CD14-positive monocyte (primary cell): ENCODE results near the gene GLIS2. TPM values are rescaled to one million over a fixed set of nuclear protein-coding genes. Genes with fewer than 3 reads are reported as not detected.

Source experiments
- DNase-seq, 3 donors: peaks; one replicate each; pipeline ENCODE4 v3.0.0-alpha.2; 2011 to 2022
- H2AFZ ChIP-seq: 2 replicates; pipeline ENCODE4 v1.6.0; 2012; ENCODE audit warnings: mild to moderate bottlenecking, low read depth, low read length, inconsistent platforms; ENCODE audit not compliant: insufficient read depth, poor library complexity, severe bottlenecking
- H3K27ac ChIP-seq, 2 donors: 1 replicate in 1 of 2; 2 replicates in 1 of 2; pipeline ENCODE4 v1.5.1; 2012 to 2013; ENCODE audit warnings: low read length in 2 of 2, control low read depth in 1 of 2, inconsistent platforms in 1 of 2, low read depth in 1 of 2, mild to moderate bottlenecking in 1 of 2
- H3K27me3 ChIP-seq, 2 donors: one replicate each; pipeline versions ENCODE4 v1.6.0 to v1.6.1; 2011 to 2013; ENCODE audit warnings: low read length in 2 of 2; ENCODE audit not compliant: control insufficient read depth in 2 of 2, insufficient read depth in 2 of 2
- H3K36me3 ChIP-seq, 2 donors: replicated peaks in 1 of 2; 1 replicate in 1 of 2; 2 replicates in 1 of 2; pipeline versions ENCODE4 v1.5.1 to v1.6.1; 2012 to 2013; ENCODE audit warnings: low read length in 2 of 2, control low read depth in 1 of 2, inconsistent platforms in 1 of 2, mild to moderate bottlenecking in 1 of 2; ENCODE audit not compliant: insufficient read depth in 2 of 2, control insufficient read depth in 1 of 2
- H3K4me1 ChIP-seq, 2 donors: 1 replicate in 1 of 2; 2 replicates in 1 of 2; pipeline versions ENCODE4 v1.5.1 to v1.6.1; 2012 to 2013; ENCODE audit warnings: low read length in 2 of 2, control low read depth in 1 of 2, inconsistent platforms in 1 of 2, mild to moderate bottlenecking in 1 of 2, moderate library complexity in 1 of 2; ENCODE audit not compliant: insufficient read depth in 2 of 2, control insufficient read depth in 1 of 2
- H3K4me2 ChIP-seq: replicated peaks from 2 replicates; pipeline ENCODE3; 2012; ENCODE audit warnings: low read length, moderate library complexity, mild to moderate bottlenecking; ENCODE audit not compliant: poor library complexity, severe bottlenecking; ENCODE audit errors: extremely low read depth
- H3K4me3 ChIP-seq, 3 experiments: fragments of 200-600 bp in 1 of 3; sonication (generic) in 1 of 3; replicated peaks in 1 of 3; 1 replicate in 2 of 3; 2 replicates in 1 of 3; pipeline ENCODE4 v1.5.1; 2011 to 2013; ENCODE audit warnings: low read length in 3 of 3, mild to moderate bottlenecking in 3 of 3, control low read depth in 2 of 3, low read depth in 2 of 3, inconsistent platforms in 1 of 3, moderate library complexity in 1 of 3
- H3K79me2 ChIP-seq: 2 replicates; pipeline ENCODE4 v1.6.0; 2012; ENCODE audit warnings: mild to moderate bottlenecking, control low read depth, inconsistent platforms, low read length, moderate library complexity; ENCODE audit not compliant: insufficient read depth
- H3K9ac ChIP-seq: 2 replicates; pipeline ENCODE4 v1.6.0; 2017; ENCODE audit warnings: low read length, mild to moderate bottlenecking; ENCODE audit not compliant: insufficient read depth, poor library complexity, severe bottlenecking
- H3K9me3 ChIP-seq, 2 donors: replicated peaks in 1 of 2; 1 replicate in 1 of 2; 2 replicates in 1 of 2; pipeline versions ENCODE4 v1.5.1 to v1.6.1; 2012 to 2013; ENCODE audit warnings: low read length in 2 of 2, control low read depth in 1 of 2; ENCODE audit not compliant: control insufficient read depth in 1 of 2, insufficient read depth in 1 of 2
- H4K20me1 ChIP-seq: 2 replicates; pipeline ENCODE4 v1.6.0; 2012; ENCODE audit warnings: mild to moderate bottlenecking, low read length, control low read depth, moderate library complexity; ENCODE audit not compliant: insufficient read depth
- H3K27ac Mint-ChIP-seq, 7 donors: one replicate each; pipeline ENCODE4 v1.8.0; 2020; ENCODE audit warnings: mild to moderate bottlenecking in 7 of 7, mixed read lengths in 7 of 7, moderate library complexity in 6 of 7, inconsistent platforms in 2 of 7
- H3K27me3 Mint-ChIP-seq, 3 donors: one replicate each; pipeline ENCODE4 v1.8.0; 2021 to 2022; ENCODE audit warnings: low read depth in 3 of 3, mild to moderate bottlenecking in 3 of 3, mixed read lengths in 3 of 3, moderate library complexity in 3 of 3, inconsistent platforms in 1 of 3
- H3K36me3 Mint-ChIP-seq, 2 donors: one replicate each; pipeline ENCODE4 v1.8.0; 2020; ENCODE audit warnings: mixed read lengths in 2 of 2, inconsistent platforms in 1 of 2, mild to moderate bottlenecking in 1 of 2
- H3K4me1 Mint-ChIP-seq: one replicate; pipeline ENCODE4 v1.8.0; 2020; ENCODE audit warnings: mild to moderate bottlenecking, mixed read lengths
- H3K4me3 Mint-ChIP-seq, 2 donors: one replicate each; pipeline ENCODE4 v1.8.0; 2020; ENCODE audit warnings: mild to moderate bottlenecking in 2 of 2, mixed read lengths in 2 of 2, moderate library complexity in 1 of 2
- H3K9me3 Mint-ChIP-seq, 7 donors: one replicate each; pipeline ENCODE4 v1.8.0; 2020 to 2022; ENCODE audit warnings: mixed read lengths in 7 of 7, mild to moderate bottlenecking in 6 of 7, moderate library complexity in 6 of 7, inconsistent platforms in 2 of 7
- WGBS: methylation state at CpG from one replicate; pipeline ENCODE4 v1.1.5; 2013; ENCODE audit warnings: missing lambda C conversion rate; ENCODE audit not compliant: insufficient coverage; 5-methylcytosine and 5-hydroxymethylcytosine counted together
- intact Hi-C, 2 donors: fragments of 100-400 bp; cut with micrococcal nuclease; formaldehyde crosslinking; loops; one replicate each; pipeline versions ENCODE4 v1.15.0 to v1.15.1; 2023
- polyA plus RNA-seq, 3 donors: library from polyadenylated mRNA; depleted of rRNA in 1 of 3; unstranded in 2 of 3; stranded (reverse) in 1 of 3; fragments of 300-500 nt in 2 of 3; fragments of >200 nt in 1 of 3; fragmentation: Illumina TruSeq in 2 of 3; gene quantifications; 1 replicate in 2 of 3; 2 replicates in 1 of 3; pipeline ENCODE4 v1.2.3, GENCODE V29; 2012 to 2021
- TF ChIP-seq, protein P1 (sequence below): fragments of 200-600 bp; IDR thresholded peaks from one replicate; pipeline ENCODE4 v1.8.0; 2022; ENCODE audit warnings: antibody characterized with exemption, mild to moderate bottlenecking

GLIS2 gene
- polyA plus RNA-seq, 3 donors, result 0.03 TPM; not detected in 2

DNA sequence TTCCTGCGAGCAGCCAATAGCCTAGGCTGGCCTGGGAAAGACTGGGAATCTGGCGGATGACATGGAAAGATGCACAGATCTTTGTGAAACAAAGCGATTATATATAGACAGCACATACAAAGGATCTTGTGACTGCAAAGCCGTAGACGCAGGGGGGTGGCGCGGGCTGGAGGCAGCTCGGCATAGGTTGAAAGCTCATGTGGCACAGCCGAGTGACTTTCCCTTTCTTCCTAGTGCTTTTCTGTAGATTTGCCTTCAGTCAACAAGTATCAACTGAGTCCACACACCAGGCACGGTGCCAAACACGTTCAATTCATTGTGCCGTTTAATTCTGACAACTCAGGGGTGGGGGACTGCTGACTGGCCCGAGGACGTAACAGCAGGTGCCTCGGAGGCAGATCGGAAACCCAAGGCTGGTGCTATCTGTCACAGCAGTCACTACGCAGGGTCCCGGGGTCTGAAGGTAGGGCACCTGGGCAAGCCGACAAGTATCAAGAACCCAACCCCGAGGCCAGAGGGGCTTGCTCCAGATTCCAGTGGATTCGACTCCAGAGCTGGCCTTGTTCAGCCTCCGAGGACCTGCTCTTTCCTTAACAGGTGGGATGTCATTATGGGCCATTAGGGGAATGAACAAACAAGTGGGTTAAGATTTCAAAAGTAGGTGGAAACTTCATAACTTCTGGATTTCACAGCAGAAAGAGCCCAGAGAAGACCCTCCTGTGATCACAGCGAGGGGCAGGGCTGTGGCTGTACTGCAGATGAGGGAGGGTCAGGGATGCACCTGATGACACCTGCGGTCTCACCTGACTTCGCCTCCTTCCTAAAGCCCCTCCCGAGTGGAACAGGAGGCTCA, 29.3 kb downstream of the GLIS2 start:
- TF ChIP-seq, protein P1, sequence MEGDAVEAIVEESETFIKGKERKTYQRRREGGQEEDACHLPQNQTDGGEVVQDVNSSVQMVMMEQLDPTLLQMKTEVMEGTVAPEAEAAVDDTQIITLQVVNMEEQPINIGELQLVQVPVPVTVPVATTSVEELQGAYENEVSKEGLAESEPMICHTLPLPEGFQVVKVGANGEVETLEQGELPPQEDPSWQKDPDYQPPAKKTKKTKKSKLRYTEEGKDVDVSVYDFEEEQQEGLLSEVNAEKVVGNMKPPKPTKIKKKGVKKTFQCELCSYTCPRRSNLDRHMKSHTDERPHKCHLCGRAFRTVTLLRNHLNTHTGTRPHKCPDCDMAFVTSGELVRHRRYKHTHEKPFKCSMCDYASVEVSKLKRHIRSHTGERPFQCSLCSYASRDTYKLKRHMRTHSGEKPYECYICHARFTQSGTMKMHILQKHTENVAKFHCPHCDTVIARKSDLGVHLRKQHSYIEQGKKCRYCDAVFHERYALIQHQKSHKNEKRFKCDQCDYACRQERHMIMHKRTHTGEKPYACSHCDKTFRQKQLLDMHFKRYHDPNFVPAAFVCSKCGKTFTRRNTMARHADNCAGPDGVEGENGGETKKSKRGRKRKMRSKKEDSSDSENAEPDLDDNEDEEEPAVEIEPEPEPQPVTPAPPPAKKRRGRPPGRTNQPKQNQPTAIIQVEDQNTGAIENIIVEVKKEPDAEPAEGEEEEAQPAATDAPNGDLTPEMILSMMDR, result no peak
- Mint-ChIP-seq H3K4me3 (peak overlapping the region; percentile 27 to 30), H3K27me3 (peaks cover 0 to 2% (median 0%) of the 10 kb centered on the region in 3 donors), H3K27ac (peak overlapping the region; percentile 85 to 95 (median 93)), H3K36me3 (peaks cover 23 to 35% of the 10 kb centered on the region in 2 donors), H3K4me1 (peaks cover 48% of the 10 kb centered on the region), H3K9me3 (peaks cover 0 to 5% (median 0%) of the 10 kb centered on the region in 7 donors)
- H3K9ac ChIP-seq, result peak overlapping the region; percentile 15
- H2AFZ ChIP-seq, result no peak overlapping the region
- DNase-seq, result no peak
- no peaks in the 10 kb centered on the region for H3K9me3 ChIP-seq
- peaks cover 28 to 29% of the 10 kb centered on the region in 2 donors for H3K36me3 ChIP-seq
- H3K27me3 ChIP-seq, result no peaks in the 10 kb centered on the region
- H4K20me1 ChIP-seq, result peaks cover 70% of the 10 kb centered on the region
- intact Hi-C loops, result no loop called here
- H3K79me2 ChIP-seq, result peaks cover 62% of the 10 kb centered on the region
- H3K4me2 ChIP-seq, result peak overlapping the region; percentile 55
- H3K4me3 ChIP-seq, result peak overlapping the region in 1 of 3 experiments; percentile 43
- WGBS, result 90% methylated on average over 22 of the region's 26 CpGs
- H3K4me1 ChIP-seq, result peaks cover 48 to 55% of the 10 kb centered on the region in 2 donors
- peak overlapping the region; percentile 55 to 77 for H3K27ac ChIP-seq

DNA sequence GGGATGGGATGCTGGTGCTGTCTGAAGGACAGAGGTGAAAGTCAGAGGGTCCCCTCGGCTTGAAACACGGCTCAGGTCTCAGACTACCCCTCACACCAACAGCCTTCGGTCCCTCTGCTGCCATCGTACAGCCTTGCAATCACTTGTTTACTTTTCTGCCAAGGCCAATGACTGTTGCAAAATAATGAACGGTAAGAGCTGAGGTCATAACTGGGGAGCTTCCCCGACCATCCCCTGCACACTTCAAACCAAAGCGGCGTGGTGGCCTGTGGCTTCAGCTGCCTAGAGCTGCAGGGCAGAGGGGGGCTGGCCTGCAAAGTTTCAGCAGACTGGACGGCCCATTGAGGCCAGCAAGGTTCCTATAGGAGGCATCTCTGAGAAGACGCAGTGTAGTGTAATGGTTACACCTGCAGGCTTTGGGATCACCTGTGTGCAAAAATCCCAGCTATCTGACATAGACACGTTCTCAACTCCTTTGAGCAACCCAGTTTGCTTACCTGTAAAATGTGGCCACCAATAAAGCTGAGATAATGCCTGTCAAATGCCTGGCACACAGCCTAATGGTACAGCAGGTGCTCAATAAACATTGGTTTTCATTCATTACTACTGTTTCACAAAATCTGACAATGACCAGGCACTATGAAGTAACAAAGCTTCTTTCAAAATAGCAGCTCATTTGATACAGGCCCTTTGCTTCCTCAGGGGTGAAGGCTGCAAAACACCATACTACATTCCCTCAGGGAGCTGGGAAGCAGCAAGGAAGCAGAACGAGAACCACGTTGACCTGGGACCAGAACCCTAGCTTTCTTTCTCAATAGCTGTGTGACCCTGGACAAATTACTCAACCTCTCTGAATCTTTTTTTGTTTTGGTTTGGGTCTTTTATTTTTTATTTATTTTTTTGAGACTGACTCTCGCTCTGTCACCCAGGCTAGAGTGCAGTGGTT, 30.2 kb downstream of the GLIS2 start:
- Histone ChIP-seq H3K36me3 (peaks cover 19 to 20% of the 10 kb centered on the region in 2 donors), H3K9ac (peak overlapping the region; percentile 15), H2AFZ (no peak overlapping the region), H3K27ac (peak overlapping the region; percentile 72 to 77), H3K27me3 (no peaks in the 10 kb centered on the region), H3K79me2 (peaks cover 70% of the 10 kb centered on the region), H3K4me1 (peaks cover 53 to 61% of the 10 kb centered on the region in 2 donors), H3K9me3 (no peaks in the 10 kb centered on the region), H3K4me2 (peak overlapping the region; percentile 55), H4K20me1 (peaks cover 67% of the 10 kb centered on the region), H3K4me3 (peak overlapping the region in 1 of 3 experiments; percentile 43)
- WGBS, result 29% methylated on average over 7 of the region's 14 CpGs
- intact Hi-C loops, result no loop called here
- Mint-ChIP-seq H3K27me3 (peaks cover 0 to 2% (median 0%) of the 10 kb centered on the region in 3 donors), H3K27ac (peak overlapping the region; percentile 85 to 95 (median 93)), H3K9me3 (peaks cover 0 to 5% (median 0%) of the 10 kb centered on the region in 7 donors), H3K4me3 (peak overlapping the region in 1 of 2 donors; percentile 73), H3K4me1 (peaks cover 53% of the 10 kb centered on the region), H3K36me3 (peaks cover 15 to 26% of the 10 kb centered on the region in 2 donors)
- TF ChIP-seq, protein P1, result no peak
- DNase-seq, result peak; percentile 34 to 62 (median 40)
